ENCODE results near the gene ETV1. TPM values are rescaled to one million over a fixed set of nuclear protein-coding genes. Genes with fewer than 3 reads are reported as not detected.

The ETV1 gene
- total and polyA plus RNA-seq, 4 donors = 1.2 to 4.3 (median 3.6) TPM

DNA sequence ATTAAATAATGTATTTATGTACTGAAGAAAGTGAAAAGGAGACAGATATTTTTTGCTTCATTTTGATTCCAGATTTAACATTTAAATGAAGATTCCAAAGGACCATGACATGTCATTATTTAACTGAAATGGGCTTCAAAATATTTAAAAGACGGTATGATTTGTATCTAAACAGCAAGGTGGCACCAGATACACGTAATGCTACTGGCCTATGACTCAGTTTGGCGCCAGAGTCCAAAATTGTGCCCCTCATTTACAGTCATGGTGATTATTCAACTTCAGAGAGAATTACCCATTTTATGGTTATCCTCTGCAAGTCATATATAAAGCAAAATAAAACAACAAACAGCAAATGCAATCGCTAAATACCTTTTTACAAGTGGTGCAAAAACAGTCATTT, 94.5 kb downstream of the ETV1 start:
- 92% methylated on average over 4 of the region's 4 CpGs for WGBS
- Histone ChIP-seq H3K4me3 (ENCODE audit: low read depth in 1 of 3, low read length in 3 of 3) (no peak overlapping the region), H3K27me3 (ENCODE audit: control insufficient read depth in 4 of 4, insufficient read depth in 4 of 4, low read length in 3 of 4) (no peaks in the 10 kb centered on the region), H3K27ac (ENCODE audit: low read depth in 1 of 2, low read length in 2 of 2) (no peak overlapping the region), H3K9ac (ENCODE audit: low read depth in 1 of 2, low read length in 2 of 2) (no peak overlapping the region), H3K36me3 (ENCODE audit: control insufficient read depth in 4 of 4, insufficient read depth in 3 of 4, low read depth in 1 of 4, low read length in 3 of 4) (no peaks in the 10 kb centered on the region), H3K4me1 (ENCODE audit: control insufficient read depth in 4 of 4, insufficient read depth in 4 of 4, low read length in 3 of 4) (peaks cover 0 to 3% (median 1%) of the 10 kb centered on the region in 4 donors), H3K9me3 (ENCODE audit: control insufficient read depth in 4 of 4, low read length in 3 of 4) (no peaks in the 10 kb centered on the region)
- DNase-seq (ENCODE audit: low spot score) = no peak
- no peak for TF ChIP-seq GABPA (IDR thresholded peaks at IDR 0.05 in 1 of 2, conservative IDR thresholded peaks at IDR 0.05 in 1 of 2)
- no peak for TF ChIP-seq HNF4G (IDR thresholded peaks at IDR 0.05)
- TF ChIP-seq, protein P1, sequence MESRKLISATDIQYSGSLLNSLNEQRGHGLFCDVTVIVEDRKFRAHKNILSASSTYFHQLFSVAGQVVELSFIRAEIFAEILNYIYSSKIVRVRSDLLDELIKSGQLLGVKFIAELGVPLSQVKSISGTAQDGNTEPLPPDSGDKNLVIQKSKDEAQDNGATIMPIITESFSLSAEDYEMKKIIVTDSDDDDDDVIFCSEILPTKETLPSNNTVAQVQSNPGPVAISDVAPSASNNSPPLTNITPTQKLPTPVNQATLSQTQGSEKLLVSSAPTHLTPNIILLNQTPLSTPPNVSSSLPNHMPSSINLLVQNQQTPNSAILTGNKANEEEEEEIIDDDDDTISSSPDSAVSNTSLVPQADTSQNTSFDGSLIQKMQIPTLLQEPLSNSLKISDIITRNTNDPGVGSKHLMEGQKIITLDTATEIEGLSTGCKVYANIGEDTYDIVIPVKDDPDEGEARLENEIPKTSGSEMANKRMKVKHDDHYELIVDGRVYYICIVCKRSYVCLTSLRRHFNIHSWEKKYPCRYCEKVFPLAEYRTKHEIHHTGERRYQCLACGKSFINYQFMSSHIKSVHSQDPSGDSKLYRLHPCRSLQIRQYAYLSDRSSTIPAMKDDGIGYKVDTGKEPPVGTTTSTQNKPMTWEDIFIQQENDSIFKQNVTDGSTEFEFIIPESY (IDR thresholded peaks at IDR 0.05) = no peak
- no peak for TF ChIP-seq TAF1 (conservative IDR thresholded peaks at IDR 0.05)
- TF ChIP-seq, protein P2, sequence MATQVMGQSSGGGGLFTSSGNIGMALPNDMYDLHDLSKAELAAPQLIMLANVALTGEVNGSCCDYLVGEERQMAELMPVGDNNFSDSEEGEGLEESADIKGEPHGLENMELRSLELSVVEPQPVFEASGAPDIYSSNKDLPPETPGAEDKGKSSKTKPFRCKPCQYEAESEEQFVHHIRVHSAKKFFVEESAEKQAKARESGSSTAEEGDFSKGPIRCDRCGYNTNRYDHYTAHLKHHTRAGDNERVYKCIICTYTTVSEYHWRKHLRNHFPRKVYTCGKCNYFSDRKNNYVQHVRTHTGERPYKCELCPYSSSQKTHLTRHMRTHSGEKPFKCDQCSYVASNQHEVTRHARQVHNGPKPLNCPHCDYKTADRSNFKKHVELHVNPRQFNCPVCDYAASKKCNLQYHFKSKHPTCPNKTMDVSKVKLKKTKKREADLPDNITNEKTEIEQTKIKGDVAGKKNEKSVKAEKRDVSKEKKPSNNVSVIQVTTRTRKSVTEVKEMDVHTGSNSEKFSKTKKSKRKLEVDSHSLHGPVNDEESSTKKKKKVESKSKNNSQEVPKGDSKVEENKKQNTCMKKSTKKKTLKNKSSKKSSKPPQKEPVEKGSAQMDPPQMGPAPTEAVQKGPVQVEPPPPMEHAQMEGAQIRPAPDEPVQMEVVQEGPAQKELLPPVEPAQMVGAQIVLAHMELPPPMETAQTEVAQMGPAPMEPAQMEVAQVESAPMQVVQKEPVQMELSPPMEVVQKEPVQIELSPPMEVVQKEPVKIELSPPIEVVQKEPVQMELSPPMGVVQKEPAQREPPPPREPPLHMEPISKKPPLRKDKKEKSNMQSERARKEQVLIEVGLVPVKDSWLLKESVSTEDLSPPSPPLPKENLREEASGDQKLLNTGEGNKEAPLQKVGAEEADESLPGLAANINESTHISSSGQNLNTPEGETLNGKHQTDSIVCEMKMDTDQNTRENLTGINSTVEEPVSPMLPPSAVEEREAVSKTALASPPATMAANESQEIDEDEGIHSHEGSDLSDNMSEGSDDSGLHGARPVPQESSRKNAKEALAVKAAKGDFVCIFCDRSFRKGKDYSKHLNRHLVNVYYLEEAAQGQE (IDR thresholded peaks at IDR 0.05) = no peak

DNA sequence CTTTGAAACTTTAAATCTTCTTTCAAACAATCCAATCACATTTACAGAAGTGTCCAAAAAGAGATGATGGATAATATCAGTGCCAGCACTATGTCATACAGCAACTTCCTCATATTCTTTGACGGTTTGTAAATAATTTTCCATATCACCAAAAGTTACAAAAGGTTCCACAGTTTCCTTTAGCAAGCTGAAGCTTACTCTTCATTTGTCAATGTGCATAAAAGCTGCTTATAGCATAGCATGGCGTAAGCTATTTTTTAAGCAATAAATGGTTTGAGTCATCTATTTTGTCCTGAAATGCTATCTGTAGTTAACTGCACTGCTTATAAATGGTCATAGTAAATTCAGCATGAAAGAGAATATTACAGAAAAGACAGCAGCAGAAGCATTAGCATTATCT, 95.1 kb downstream of the ETV1 start:
- Histone ChIP-seq H3K27me3 (ENCODE audit: control insufficient read depth in 4 of 4, insufficient read depth in 4 of 4, low read length in 3 of 4) (no peaks in the 10 kb centered on the region), H3K4me3 (ENCODE audit: low read depth in 1 of 3, low read length in 3 of 3) (no peak overlapping the region), H3K27ac (ENCODE audit: low read depth in 1 of 2, low read length in 2 of 2) (no peak overlapping the region), H3K4me1 (ENCODE audit: control insufficient read depth in 4 of 4, insufficient read depth in 4 of 4, low read length in 3 of 4) (peaks cover 0 to 2% (median 0%) of the 10 kb centered on the region in 4 donors), H3K36me3 (ENCODE audit: control insufficient read depth in 4 of 4, insufficient read depth in 3 of 4, low read depth in 1 of 4, low read length in 3 of 4) (no peaks in the 10 kb centered on the region), H3K9me3 (ENCODE audit: control insufficient read depth in 4 of 4, low read length in 3 of 4) (no peaks in the 10 kb centered on the region), H3K9ac (ENCODE audit: low read depth in 1 of 2, low read length in 2 of 2) (no peak overlapping the region)
- TF ChIP-seq NR2F2 (IDR thresholded peaks at IDR 0.05) (no peak), YY1 (IDR thresholded peaks at IDR 0.05) (no peak), EGR1 (IDR thresholded peaks at IDR 0.05; ENCODE audit: low read depth in 2 of 2) (no peak), HNF4G (IDR thresholded peaks at IDR 0.05) (no peak), RXRA (IDR thresholded peaks at IDR 0.05) (no peak), SP1 (IDR thresholded peaks at IDR 0.05) (no peak), HNF4A (conservative IDR thresholded peaks at IDR 0.05) (no peak), FOXA1 (IDR thresholded peaks at IDR 0.05) (no peak), TAF1 (conservative IDR thresholded peaks at IDR 0.05) (no peak), RAD21 (IDR thresholded peaks at IDR 0.05) (no peak)
- TF ChIP-seq, protein P2 (IDR thresholded peaks at IDR 0.05) = no peak
- TF ChIP-seq, protein P3, sequence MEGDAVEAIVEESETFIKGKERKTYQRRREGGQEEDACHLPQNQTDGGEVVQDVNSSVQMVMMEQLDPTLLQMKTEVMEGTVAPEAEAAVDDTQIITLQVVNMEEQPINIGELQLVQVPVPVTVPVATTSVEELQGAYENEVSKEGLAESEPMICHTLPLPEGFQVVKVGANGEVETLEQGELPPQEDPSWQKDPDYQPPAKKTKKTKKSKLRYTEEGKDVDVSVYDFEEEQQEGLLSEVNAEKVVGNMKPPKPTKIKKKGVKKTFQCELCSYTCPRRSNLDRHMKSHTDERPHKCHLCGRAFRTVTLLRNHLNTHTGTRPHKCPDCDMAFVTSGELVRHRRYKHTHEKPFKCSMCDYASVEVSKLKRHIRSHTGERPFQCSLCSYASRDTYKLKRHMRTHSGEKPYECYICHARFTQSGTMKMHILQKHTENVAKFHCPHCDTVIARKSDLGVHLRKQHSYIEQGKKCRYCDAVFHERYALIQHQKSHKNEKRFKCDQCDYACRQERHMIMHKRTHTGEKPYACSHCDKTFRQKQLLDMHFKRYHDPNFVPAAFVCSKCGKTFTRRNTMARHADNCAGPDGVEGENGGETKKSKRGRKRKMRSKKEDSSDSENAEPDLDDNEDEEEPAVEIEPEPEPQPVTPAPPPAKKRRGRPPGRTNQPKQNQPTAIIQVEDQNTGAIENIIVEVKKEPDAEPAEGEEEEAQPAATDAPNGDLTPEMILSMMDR (IDR thresholded peaks at IDR 0.05; ENCODE audit: low read depth, low read length, missing input control) = no peak
- TF ChIP-seq, protein P4, sequence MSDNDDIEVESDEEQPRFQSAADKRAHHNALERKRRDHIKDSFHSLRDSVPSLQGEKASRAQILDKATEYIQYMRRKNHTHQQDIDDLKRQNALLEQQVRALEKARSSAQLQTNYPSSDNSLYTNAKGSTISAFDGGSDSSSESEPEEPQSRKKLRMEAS (IDR thresholded peaks at IDR 0.05) = no peak
- DNase-seq (ENCODE audit: low spot score) = no peak
- 86% methylated on average over 2 of the region's 2 CpGs for WGBS

Data from liver (tissue), 9 donors.